Superior temporal gyrus (tissue), 1 donor: ENCODE results near the gene BDKRB1.

Source experiments
- DNase-seq: peaks from one replicate; pipeline ENCODE4 v3.0.0-alpha.2; 2016; ENCODE audit errors: extremely low spot score

BDKRB1 gene

GRCh38 chr14:96281486-96281885 lies 25.5 kb downstream of the BDKRB1 start:
- DNase-seq, result peak; percentile 57

- DNase-seq, result no peak
Measured at GRCh38 chr14:96284008-96284407, 28.0 kb downstream of the BDKRB1 start.

GRCh38 chr14:96284430-96284829 lies 28.4 kb downstream of the BDKRB1 start:
- DNase-seq, result no peak

GRCh38 chr14:96285667-96286066 lies 29.7 kb downstream of the BDKRB1 start:
- DNase-seq, result no peak

GRCh38 chr14:96286251-96286650 lies 30.2 kb downstream of the BDKRB1 start:
- DNase-seq, result no peak

GRCh38 chr14:96287856-96288255 lies 31.8 kb downstream of the BDKRB1 start:
- DNase-seq, result no peak

- DNase-seq, result no peak
Measured at GRCh38 chr14:96294246-96294645, 38.2 kb downstream of the BDKRB1 start.

GRCh38 chr14:96297000-96297399 lies 41.0 kb downstream of the BDKRB1 start:
- peak; percentile 63 for DNase-seq

GRCh38 chr14:96297997-96298515 lies 42.0 kb downstream of the BDKRB1 start:
- no peak for DNase-seq

- peak; percentile 40 for DNase-seq
Measured at GRCh38 chr14:96299441-96299840, 43.4 kb downstream of the BDKRB1 start.

- DNase-seq, result no peak
Measured at GRCh38 chr14:96303981-96304380, 48.0 kb downstream of the BDKRB1 start.

GRCh38 chr14:96304956-96305355 lies 48.9 kb downstream of the BDKRB1 start:
- DNase-seq, result no peak

GRCh38 chr14:96307434-96307833 lies 51.4 kb downstream of the BDKRB1 start:
- DNase-seq, result no peak

GRCh38 chr14:96309133-96309895 lies 53.3 kb downstream of the BDKRB1 start:
- DNase-seq, result no peak

GRCh38 chr14:96309896-96310330 lies 53.9 kb downstream of the BDKRB1 start:
- no peak for DNase-seq

- no peak for DNase-seq
Measured at GRCh38 chr14:96310906-96311305, 54.9 kb downstream of the BDKRB1 start.
